NT2/D1 (cell line): Measurements from ENCODE around the gene PMPCA.

Experiments
- YY1 ChIP-seq: IDR thresholded peaks from 2 replicates; pipeline ENCODE4 v1.6.1; 2011; ENCODE audit not compliant: insufficient read length, insufficient read depth
- ZNF274 ChIP-seq: IDR thresholded peaks from 2 replicates; pipeline ENCODE4 v1.6.1; 2011; ENCODE audit warnings: mild to moderate bottlenecking, low read depth, low read length

GRCh38 chr9:136436055-136436634, 25.7 kb downstream of the PMPCA start:
- no peak for TF ChIP-seq ZNF274
- no peak for TF ChIP-seq YY1
